Activated naive CD8-positive, alpha-beta T cell treated with anti-CD3 and anti-CD28 coated beads, Interleukin-2, amount 50 U/mL, for 24 hours (primary cell): ENCODE data around the gene BBS9.
"Not testable (repeated sequence)": the region's sequence is repeated elsewhere in the genome, so short reads cannot be mapped to it uniquely, and the experiment has no call there.

Experiments
- ATAC-seq: fragments of 150-1000 bp; cut with Tn5 transposase; one replicate; pipeline ENCODE4 v1.10.0; 2021
- DNase-seq: peaks from one replicate; pipeline ENCODE4 v3.0.0; 2021
- H3K27ac Mint-ChIP-seq: one replicate; pipeline ENCODE4 v1.8.0; 2021; ENCODE audit warnings: mild to moderate bottlenecking, mixed read lengths
- H3K27me3 Mint-ChIP-seq: one replicate; pipeline ENCODE4 v1.8.0; 2021; ENCODE audit warnings: mixed read lengths
- H3K36me3 Mint-ChIP-seq: one replicate; pipeline ENCODE4 v1.8.0; 2021; ENCODE audit warnings: low read depth, mixed read lengths
- H3K4me1 Mint-ChIP-seq: one replicate; pipeline ENCODE4 v1.8.0; 2021; ENCODE audit warnings: mixed read lengths
- H3K4me3 Mint-ChIP-seq: one replicate; pipeline ENCODE4 v1.8.0; 2021; ENCODE audit warnings: mild to moderate bottlenecking, moderate library complexity, mixed read lengths
- H3K9me3 Mint-ChIP-seq: one replicate; pipeline ENCODE4 v1.8.0; 2021; ENCODE audit warnings: mixed read lengths

Gene BBS9

DNA sequence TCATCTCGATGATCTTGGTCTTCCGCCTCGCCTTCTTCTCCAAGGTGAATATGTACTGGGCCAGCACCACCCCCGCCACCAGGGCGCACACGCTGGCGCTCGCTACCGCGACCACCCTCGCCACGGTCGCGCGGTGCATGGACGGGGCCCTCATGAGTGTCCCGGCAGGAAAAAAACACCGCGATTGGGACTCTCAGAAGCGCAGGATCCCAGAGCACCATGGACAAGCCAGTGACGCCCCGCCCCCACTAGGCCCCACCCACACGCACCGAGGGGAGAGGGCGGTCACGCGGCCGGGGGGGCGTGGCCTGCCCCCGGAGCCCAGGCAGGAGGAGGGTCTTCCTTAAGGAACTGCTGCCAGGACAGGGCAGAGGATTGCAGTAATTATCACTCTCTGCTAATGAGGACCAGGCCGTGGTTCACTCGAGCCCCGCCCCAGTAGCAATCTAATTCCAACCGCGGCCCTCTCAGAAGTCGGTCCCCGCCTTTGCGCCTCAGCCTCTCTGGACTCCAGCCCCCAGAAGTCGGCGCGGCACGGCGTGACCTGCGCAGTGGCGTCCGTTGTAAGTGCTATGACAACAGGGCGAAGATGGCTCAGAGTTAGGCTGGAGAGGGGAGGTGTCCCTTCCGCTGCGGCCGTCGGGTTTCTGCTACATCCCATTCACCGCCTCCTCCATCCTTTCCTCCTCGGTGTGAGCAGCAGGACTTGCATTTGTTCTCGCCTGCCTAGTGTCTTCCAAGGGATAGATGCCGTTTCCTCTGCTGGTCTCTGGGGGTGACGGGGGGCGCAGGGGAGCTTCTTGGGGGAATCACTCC lies at the start of gene BBS9:
Gene BBS9, plus strand, starts transcription at position 575 of the 816 bp plus-strand sequence. CDS start 16,689 bp downstream, outside the sequence.
- H3K27me3 Mint-ChIP-seq: no peaks in the 10 kb centered on the region
- H3K4me3 Mint-ChIP-seq: peak within 1 kb of the TSS; percentile 92

DNA sequence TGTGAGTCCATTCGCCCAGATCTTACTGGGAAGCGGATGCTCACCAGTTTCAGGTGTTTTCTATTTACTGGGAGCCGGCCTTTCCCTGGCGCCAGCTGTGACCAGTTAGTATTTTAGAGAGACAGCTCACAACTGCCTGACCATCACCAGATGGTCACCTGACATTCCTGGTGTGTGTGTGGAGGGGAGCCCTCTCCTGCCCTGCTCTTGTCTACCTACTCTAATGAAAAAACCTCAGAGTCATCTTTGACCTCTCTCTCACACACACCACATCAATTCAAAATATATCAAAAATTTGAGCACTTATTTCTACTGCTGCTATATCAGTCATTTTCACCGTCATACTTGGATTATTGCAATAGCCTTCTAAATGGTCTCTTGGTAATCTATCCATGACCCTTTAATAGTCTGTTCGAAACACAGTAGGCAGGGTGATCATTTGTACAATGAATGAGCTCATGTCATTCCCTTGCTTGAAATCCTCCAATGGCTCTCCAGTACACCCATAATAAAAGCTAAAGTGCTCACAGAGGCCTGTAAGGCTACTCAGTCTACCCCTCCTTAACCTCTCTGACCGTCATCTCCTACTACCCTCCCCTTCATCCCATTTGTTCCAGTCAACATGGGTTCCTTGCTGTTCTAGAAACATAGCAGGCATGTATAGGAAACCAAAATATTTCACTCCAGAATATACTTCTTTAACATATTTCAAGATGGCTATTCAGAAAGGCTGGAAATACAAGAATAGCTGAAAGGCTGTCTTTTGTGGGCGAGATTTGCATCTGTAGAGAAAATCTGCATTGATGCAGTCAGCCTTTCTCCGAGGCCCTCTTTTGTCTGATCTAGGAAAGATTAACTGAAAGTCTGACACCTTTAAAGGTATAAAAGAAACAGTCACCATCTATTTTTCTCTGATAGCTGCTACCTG lies 49.3 kb upstream of the BBS9 start:
- no peaks in the 10 kb centered on the region for H3K9me3 Mint-ChIP-seq
- DNase-seq: no peak
- no peak for ATAC-seq
- peaks cover 1% of the 10 kb centered on the region for H3K27me3 Mint-ChIP-seq
- H3K27ac Mint-ChIP-seq: no peak overlapping the region
- H3K4me1 Mint-ChIP-seq: peaks cover 17% of the 10 kb centered on the region
- H3K4me3 Mint-ChIP-seq: no peak overlapping the region
- no peaks in the 10 kb centered on the region for H3K36me3 Mint-ChIP-seq

More for the DNA sequence above, at the start of gene BBS9:
- Mint-ChIP-seq H3K9me3 (no peaks in the 10 kb centered on the region), H3K4me1 (peaks cover 19% of the 10 kb centered on the region), H3K36me3 (no peaks in the 10 kb centered on the region), H3K27ac (peak within 1 kb of the TSS; percentile 73)
- ATAC-seq (peak; percentile 99), DNase-seq (peak; percentile 91)

DNA sequence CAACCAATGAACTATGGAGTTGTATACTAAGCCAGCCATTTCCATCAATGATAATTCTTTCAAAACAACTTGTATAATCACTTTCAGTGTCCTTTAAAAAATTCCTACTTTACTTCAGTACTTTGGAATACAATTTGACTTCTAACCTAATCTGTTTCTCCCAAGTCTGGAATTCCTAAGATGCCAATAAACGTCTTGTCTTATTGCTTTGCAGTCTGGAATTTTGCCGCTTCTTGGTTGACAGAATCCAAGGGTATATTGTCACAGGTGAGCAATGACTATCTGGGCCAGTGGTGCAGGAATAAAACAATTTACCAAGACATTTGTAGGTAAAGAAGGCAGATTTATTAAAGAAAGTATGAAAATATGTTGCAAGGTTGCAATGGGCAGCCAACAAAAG lies 42.0 kb upstream of the BBS9 start:
- Mint-ChIP-seq H3K27me3 (peaks cover 1% of the 10 kb centered on the region), H3K4me3 (no peak overlapping the region), H3K9me3 (no peaks in the 10 kb centered on the region), H3K36me3 (no peaks in the 10 kb centered on the region), H3K27ac (no peak overlapping the region), H3K4me1 (no peaks in the 10 kb centered on the region)
- DNase-seq (no peak), ATAC-seq (no peak)

DNA sequence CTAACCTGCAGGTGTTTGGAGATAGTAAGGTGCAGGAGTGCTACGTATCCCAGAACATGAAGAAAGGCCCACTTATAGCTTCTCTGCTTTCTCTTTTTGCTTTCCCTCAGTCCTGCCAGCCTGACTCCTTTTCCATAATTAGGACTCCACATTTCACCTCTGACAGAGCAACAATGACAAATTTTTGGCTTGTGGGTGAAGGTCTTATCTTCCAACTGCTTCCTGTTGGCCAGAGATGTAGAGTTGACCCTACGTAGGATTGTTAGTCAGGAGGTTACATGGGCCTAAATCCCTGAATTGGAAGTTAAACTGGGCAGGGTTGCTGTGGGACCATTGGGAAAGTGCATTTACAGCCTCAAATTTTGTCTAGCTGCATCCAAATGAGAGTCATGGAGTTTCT lies 41.5 kb upstream of the BBS9 start:
- no peaks in the 10 kb centered on the region for H3K4me1 Mint-ChIP-seq
- DNase-seq (no peak), ATAC-seq (no peak)
- H3K4me3 Mint-ChIP-seq: no peak overlapping the region
- peaks cover 2% of the 10 kb centered on the region for H3K36me3 Mint-ChIP-seq
- no peak overlapping the region for H3K27ac Mint-ChIP-seq
- no peaks in the 10 kb centered on the region for H3K9me3 Mint-ChIP-seq
- peaks cover 1% of the 10 kb centered on the region for H3K27me3 Mint-ChIP-seq

DNA sequence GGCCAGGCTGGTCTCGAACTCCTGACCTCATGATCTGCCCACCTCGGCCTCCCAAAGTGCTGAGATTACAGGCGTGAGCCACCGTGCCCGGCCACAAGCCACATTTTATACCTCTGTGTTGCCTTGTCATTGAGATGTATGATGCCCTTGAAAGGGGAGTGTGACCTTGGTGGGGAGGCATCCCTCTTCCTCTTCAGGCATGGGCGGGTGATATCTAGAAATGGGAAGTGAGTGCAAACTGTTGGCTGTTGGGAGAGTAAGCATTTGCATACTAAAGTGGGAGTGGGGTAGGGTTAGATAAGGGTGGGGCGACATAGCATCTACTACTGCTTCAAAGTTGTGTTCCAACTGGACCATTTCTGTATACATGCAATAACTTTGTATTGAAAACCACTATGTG lies 40.2 kb upstream of the BBS9 start:
- H3K9me3 Mint-ChIP-seq: no peaks in the 10 kb centered on the region
- peaks cover 9% of the 10 kb centered on the region for H3K36me3 Mint-ChIP-seq
- no peak for DNase-seq
- ATAC-seq: no peak
- H3K4me1 Mint-ChIP-seq: no peaks in the 10 kb centered on the region
- H3K4me3 Mint-ChIP-seq: no peak overlapping the region
- H3K27ac Mint-ChIP-seq: no peak overlapping the region
- no peaks in the 10 kb centered on the region for H3K27me3 Mint-ChIP-seq

DNA sequence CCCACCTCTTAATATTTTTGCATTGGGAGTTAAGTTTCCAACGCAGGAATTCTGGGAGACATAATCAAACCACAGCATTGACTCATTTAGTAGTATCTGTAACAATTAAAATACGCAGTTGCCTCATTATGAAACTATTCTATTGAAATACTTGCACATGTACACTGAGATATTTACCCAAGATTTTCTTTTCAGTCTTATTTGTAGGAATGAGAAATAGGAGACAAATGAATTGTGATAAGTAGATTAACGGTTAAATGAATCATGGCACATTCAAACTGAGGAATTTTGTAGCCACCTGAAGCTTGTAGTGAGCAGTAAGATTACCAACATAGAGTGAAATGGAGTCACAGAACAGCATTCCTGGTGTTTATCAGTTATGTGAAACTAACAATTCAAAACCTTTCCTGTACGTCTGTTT lies 38.2 kb upstream of the BBS9 start:
- Mint-ChIP-seq H3K27ac (no peak overlapping the region), H3K36me3 (peaks cover 17% of the 10 kb centered on the region), H3K4me1 (no peaks in the 10 kb centered on the region), H3K4me3 (no peak overlapping the region), H3K27me3 (no peaks in the 10 kb centered on the region), H3K9me3 (no peaks in the 10 kb centered on the region)
- no peak for ATAC-seq
- no peak for DNase-seq

DNA sequence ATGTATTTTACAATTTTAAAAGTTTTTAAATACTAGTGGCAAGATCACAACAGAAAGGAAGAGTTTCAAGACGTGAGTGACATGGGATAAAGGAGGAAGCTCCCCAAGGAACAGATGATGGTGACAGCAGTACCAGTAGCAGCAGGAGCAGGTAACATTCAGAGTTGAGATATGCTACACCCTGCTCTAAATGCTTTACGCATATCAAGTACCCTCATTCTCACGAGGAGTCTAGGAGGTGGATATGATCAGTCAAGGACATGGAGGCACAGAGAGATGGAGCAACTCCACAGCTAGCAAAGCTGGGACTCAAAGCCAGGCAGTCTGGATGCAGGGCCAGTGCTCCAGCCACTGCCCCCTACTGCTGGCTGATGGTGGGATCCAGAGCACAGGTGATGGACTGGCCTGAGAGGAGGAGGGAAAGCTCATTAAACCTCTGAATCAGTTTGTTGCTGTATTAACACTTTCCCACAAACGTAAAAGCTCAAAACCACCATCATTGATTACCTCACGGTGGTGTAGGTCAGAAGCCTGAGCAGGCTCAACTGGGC lies 37.6 kb upstream of the BBS9 start:
- Mint-ChIP-seq H3K27ac (no peak overlapping the region), H3K27me3 (no peaks in the 10 kb centered on the region), H3K9me3 (no peaks in the 10 kb centered on the region), H3K4me3 (no peak overlapping the region), H3K4me1 (no peaks in the 10 kb centered on the region), H3K36me3 (peaks cover 23% of the 10 kb centered on the region)
- no peak for DNase-seq
- peak; percentile 33 for ATAC-seq

DNA sequence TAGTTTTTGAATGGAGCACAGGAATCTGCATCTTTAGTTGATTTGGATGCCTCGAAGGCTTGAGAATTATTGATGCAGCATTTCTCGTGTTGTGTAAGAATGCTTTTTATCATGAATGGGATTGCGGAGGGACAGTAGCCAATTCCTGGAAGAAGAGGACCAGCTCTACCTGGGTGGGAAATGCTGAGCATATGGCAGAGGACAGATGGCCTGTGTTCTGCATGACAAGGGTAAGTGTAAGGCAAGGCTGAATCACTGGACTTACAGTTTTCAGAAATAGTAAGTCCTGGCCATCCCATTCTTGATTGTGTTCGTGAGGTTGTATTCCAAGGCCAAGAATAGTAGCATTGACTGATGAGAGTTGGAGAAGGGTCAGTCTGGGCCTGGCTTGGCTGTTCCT lies 36.1 kb upstream of the BBS9 start:
- no peaks in the 10 kb centered on the region for H3K27me3 Mint-ChIP-seq
- no peak overlapping the region for H3K4me3 Mint-ChIP-seq
- no peak overlapping the region for H3K27ac Mint-ChIP-seq
- ATAC-seq (no peak), DNase-seq (no peak)
- peaks cover 33% of the 10 kb centered on the region for H3K36me3 Mint-ChIP-seq
- H3K4me1 Mint-ChIP-seq: no peaks in the 10 kb centered on the region
- H3K9me3 Mint-ChIP-seq: no peaks in the 10 kb centered on the region

DNA sequence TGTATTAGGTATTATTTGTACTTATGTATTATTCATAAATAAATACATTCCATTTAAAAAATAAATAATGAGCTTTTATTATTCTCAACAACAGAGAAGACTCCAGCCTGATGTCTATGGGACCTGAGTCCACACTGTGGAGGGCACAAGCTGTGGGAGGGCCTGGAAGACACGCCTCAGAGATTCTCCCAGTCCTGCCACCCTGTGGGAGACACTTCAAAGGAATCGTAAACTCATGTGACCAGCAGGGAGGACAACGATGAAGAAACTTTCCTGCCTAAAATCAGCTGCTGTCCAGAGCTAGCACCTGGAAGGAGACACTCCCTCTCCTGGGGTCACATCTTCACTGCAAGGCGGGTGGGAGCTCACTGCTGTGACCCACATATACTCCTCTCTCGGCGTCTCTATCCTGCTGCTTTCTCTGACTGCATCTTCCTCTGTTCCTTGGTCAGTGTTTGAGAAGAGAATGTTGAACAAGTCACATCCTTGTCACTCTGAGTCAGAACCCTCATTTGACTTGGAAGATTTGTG lies 34.6 kb upstream of the BBS9 start:
- ATAC-seq, H3K9me3 Mint-ChIP-seq, DNase-seq, H3K4me3 Mint-ChIP-seq, H3K4me1 Mint-ChIP-seq, H3K27me3 Mint-ChIP-seq, H3K27ac Mint-ChIP-seq: not testable (repeated sequence)
- H3K36me3 Mint-ChIP-seq: peaks cover 45% of the 10 kb centered on the region

DNA sequence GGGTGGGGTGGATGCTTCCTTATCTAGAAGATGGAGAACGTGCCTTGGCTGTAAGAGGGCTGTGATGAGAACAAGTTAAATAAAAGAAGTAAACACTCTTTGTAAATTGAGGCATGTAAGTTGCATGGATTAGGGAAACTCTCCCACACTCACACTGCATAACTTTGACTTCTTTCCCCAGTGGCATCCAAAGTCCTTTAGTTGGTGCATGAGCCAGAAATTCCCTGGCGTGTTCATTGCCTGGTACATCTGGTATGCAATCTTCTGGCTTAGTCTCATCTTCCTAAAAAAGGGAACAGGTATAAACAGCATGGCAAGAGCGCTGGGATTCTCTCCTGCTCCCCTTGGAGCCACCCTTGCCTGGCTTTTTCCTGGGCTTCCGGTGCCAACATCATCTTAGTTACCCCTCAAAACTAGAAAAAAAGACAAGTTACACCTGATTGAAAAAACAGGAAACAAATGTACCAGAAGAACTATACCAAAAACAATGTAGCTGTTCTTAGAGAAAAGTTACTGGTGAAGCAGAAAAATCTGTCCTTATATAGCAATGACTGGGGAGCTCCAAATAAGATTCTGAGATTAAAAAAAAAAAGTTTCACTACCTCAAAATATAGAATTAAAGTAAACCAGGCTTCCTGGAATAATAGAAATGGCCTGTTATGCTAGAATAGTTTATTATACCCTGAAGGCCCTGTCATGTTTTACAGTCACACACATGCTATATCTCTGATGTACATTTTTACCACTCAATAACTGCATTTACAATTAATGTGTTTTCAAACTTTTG lies 30.0 kb upstream of the BBS9 start:
- peak overlapping the region; percentile 59 for H3K27ac Mint-ChIP-seq
- ATAC-seq (no peak), DNase-seq (no peak)
- H3K9me3 Mint-ChIP-seq: no peaks in the 10 kb centered on the region
- peaks cover 59% of the 10 kb centered on the region for H3K36me3 Mint-ChIP-seq
- H3K27me3 Mint-ChIP-seq: no peaks in the 10 kb centered on the region
- H3K4me3 Mint-ChIP-seq: no peak overlapping the region
- peaks cover 6% of the 10 kb centered on the region for H3K4me1 Mint-ChIP-seq

DNA sequence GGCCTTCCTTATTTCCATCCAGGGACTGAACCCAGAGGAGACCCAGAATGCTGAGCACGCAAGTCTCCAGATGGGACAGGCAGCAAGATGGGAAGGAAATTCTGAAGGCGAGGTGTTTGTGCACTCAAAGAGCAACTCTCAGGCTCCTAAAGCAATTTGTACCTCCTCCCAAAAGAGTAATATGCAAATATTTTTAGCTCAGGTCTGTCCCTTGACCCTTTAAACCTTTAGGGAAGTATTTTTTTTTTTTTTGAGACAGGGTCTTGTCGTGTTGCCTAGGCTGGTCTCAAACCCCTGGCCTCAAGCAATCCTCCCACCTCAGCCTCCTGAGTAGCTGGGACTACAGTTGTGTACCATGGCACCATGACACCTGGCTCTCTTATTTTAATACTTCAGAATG lies 28.6 kb upstream of the BBS9 start:
- H3K4me3 Mint-ChIP-seq: no peak overlapping the region

DNA sequence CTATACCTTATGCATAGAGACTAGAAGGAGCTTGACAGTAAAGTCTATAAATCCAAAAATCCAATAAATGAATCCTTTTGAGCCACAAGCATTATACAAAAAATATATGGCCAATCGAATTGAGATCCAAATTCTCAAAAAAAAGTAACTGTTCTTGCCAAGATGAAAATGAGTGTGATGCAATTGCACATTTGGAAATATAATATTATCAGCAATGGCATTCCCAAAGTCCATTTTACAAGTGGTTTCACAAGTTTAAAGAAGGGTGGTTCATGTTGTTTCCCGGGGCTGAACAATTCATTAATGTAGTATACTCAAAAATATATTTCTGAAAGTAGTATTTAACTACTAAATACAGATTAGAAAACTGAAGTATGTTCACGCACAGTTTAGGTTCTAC lies 27.5 kb upstream of the BBS9 start:
- Mint-ChIP-seq H3K27me3 (no peaks in the 10 kb centered on the region), H3K36me3 (peaks cover 43% of the 10 kb centered on the region), H3K4me1 (peaks cover 19% of the 10 kb centered on the region), H3K4me3 (no peak overlapping the region), H3K9me3 (no peaks in the 10 kb centered on the region), H3K27ac (no peak overlapping the region)
- DNase-seq: no peak
- no peak for ATAC-seq

More for the DNA sequence above, 28.6 kb upstream of the BBS9 start:
- H3K4me1 Mint-ChIP-seq: peaks cover 10% of the 10 kb centered on the region
- H3K27ac Mint-ChIP-seq: no peak overlapping the region
- H3K27me3 Mint-ChIP-seq: no peaks in the 10 kb centered on the region
- H3K9me3 Mint-ChIP-seq: no peaks in the 10 kb centered on the region
- H3K36me3 Mint-ChIP-seq: peaks cover 53% of the 10 kb centered on the region
- no peak for DNase-seq
- no peak for ATAC-seq

DNA sequence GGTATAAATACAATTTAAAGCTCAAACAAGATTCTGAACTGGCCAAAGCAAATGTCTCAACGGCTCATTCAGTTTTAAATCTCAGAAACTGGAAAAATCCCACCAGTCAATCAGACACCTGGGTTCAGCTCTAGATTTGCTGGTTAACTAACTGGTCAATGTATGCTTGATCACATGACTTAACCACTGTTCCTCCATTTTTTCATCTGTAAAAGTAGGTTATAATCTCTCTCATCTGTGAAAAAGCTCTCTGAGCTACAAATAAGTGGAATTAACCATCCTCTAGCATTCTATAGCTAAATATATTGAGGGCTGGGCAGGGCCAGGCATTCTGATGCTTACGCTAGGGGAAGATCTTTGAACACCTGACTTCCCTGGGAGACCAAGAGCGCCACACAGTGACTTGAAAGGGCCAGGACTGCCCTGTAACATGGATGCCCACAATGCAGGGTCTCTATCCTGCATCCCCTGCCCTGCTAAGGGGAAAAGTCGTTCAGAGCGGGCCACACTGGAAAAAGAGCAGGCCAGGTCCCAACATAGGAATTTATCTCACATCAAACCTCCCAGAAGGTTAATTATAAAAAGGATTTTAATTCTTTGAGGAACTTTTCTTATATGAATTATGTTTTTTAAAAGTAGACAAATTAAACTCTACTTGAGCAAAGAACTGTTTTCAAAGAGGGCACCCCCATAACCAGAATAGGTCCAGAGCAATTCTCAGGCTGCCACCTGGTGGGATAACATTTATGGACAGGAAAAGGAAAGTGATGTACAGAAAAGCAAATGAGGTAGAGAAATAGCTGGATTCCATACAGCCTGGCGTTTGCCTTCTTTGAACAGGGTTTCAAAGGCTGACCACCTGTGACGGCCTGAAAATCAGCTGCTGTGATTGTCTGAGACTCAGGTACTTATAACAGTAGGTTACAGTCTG lies 22.0 kb upstream of the BBS9 start:
- Mint-ChIP-seq H3K27me3 (peaks cover 2% of the 10 kb centered on the region), H3K27ac (peak overlapping the region; percentile 84), H3K4me3 (peak overlapping the region; percentile 95), H3K4me1 (peaks cover 36% of the 10 kb centered on the region), H3K36me3 (peaks cover 14% of the 10 kb centered on the region), H3K9me3 (no peaks in the 10 kb centered on the region)
- peak; percentile 16 for DNase-seq
- ATAC-seq: no peak
